Measurements from ENCODE around the gene DOK1. TPM values are rescaled to one million over a fixed set of nuclear protein-coding genes. Genes with fewer than 3 reads are reported as not detected.

DOK1 gene
- total RNA-seq: 1 to 10 TPM; 2.8 to 3.3 TPM

GRCh38 chr2:74553892-74554819 lies at the start of gene DOK1, which contains the start of gene LOXL3:
TSS of gene DOK1 (plus strand) at chr2:74554720. CDS start at chr2:74554755, 35 bp downstream.
TSS of gene LOXL3 (minus strand) at chr2:74553942. CDS start at chr2:74552634, 1,308 bp downstream.

DNA sequence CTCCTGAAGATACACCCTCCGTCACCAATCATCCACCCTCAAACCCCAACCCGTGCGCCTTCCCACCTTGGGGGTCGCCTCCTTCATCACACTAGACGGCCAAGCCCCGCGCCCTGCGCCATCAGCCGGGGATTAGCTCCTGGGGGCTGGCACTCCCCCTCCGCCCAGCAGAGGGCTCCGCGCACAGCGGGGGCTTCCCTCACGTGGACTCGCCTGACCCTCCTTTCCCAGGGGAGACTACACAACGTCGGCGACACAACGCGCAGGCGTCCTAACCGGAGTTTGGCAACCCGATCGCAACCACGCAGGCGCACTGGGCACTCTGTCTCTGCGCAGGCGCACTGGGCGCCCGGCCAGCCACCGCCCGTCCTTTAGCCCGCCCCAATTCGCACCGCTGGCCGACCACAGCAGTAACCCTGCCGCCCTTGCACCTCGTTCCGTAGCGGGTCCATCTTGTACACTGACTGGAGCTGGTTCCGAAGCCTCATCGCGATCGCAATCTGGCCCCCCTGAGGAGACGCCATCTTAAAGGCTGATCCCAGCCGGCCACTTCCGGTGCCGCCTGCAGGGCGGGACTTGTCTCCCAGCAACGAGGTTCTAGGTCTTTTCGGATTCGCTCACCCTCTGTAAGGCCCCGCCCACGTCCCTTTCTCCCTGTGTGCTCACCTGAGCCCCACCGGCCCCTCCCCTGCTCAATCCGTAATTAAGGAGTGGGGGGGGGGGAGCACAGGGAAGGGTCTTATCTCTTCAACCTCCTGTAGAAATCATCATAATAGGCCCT lies 47.2 kb upstream of the DOK1 start, which contains the start of gene PCGF1:
PCGF1 (minus strand) TSS at position 551 of the 781 bp plus-strand sequence; CDS start at position 524, 27 bp downstream.

DNA sequence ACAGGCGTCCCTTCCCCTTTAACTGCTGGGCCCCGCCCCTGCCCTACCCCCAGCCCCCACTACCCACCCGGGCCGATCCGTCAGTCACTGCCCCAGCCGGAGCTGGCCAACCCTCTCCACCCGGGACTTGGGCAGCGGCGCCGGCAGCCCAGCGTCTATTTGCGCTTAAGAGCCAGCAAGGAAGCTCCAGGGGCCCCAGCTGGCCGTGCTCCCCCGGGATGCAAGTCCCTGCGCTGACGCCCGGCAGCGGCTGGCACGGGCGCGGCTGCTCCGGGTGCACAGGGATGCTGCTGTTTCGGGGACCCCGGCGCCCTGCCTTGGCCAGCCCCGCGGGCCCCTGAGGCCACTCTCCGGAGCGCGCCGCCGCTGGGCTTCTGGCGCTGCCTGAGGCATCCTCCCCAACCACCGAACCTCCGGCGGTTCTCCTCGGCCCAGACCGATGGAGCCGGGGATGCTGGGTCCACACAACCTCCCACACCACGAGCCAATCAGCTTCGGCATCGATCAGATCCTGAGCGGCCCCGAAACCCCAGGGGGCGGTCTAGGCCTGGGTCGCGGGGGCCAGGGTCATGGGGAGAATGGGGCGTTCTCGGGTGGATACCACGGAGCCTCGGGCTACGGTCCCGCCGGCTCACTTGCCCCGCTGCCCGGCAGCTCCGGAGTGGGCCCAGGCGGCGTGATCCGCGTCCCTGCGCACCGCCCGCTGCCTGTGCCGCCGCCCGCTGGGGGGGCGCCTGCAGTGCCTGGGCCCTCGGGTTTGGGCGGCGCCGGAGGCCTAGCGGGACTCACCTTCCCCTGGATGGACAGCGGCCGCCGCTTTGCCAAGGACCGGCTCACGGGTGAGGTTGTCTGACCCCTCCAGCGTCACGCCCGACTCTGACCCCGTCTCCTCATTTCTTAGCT lies 39.9 kb upstream of the DOK1 start, which contains the start of gene TLX2:
TLX2 (plus strand) TSS at position 83 of the 903 bp plus-strand sequence; CDS start at position 440, 357 bp downstream.

GRCh38 chr2:74525717-74526648 lies 28.5 kb upstream of the DOK1 start, which contains the start of gene DQX1:
TSS of gene DQX1 (minus strand) at chr2:74526231. CDS start at chr2:74525729, 502 bp downstream.

DNA sequence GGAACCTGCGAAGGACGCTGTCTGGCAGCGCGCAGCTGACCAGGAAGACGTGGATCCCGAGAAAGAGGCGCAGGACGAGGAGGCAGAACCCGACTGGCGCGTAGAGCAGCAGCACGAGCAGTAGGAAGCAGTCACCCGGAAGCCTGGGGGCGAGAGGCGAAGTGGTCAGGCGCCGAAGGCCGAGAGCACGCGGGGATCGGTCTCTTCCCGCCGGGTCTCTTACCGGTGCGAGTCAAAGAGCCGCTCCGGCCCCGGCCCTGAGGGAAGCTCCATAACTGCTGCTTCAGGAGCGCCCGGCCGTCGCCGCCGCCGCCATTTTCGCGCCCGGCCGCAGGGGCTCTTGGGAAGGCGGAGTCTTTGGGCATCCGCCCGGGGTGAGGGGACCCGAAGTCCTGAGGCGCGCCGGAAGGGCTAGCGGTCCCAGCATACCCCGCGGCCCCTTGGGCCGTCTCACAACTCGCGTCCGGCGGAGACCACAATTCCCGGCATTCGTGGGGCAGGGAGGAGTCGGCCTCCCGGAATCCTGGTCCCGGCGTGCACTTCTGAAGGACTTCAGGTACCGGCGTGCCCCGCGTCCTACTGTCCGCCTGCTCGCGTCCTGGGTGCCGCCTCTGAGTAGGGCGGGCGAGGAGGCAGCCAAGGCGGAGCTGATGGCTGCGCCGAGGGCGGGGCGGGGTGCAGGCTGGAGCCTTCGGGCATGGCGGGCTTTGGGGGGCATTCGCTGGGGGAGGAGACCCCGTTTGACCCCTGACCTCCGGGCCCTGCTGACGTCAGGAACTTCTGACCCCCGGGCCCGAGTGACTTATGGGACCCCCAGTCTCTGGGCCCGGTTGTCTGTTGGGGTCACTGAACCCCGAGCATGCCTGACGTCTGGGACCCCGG lies 24.9 kb upstream of the DOK1 start, which contains the start of the genes AUP1 and HTRA2:
AUP1 (minus strand) TSS at position 350 of the 882 bp plus-strand sequence; CDS start at position 273, 77 bp downstream.
HTRA2 (plus strand) TSS at position 577 of the 882 bp plus-strand sequence; CDS start at position 651, 74 bp downstream.

Other genes starting within 250 kb of the DOK1 start
- 1 to 10 TPM in 1 of 2 donors, under 1 TPM in 1; 1.00 to 1.4 TPM for gene SLC4A5, start 211.3 kb upstream of the DOK1 start, total RNA-seq
- 10 to 100 TPM; 88.9 to 90.5 TPM for gene DCTN1, start 174.4 kb upstream of the DOK1 start, total RNA-seq
- gene C2orf81, start 133.1 kb upstream of the DOK1 start, total RNA-seq: 1 to 10 TPM in 1 of 2 donors, under 1 TPM in 1; 1.00 to 1.7 TPM
- gene WDR54, start 133.0 kb upstream of the DOK1 start, total RNA-seq: 10 to 100 TPM; 33.0 to 40.0 TPM
- gene RTKN, start 112.8 kb upstream of the DOK1 start, total RNA-seq: 10 to 100 TPM; 40.3 to 41.6 TPM
- gene INO80B, start 99.6 kb upstream of the DOK1 start, total RNA-seq: 1 to 10 TPM; 6.5 to 8.3 TPM
- gene WBP1, start 96.3 kb upstream of the DOK1 start, total RNA-seq: 10 to 100 TPM; 23.6 to 31.3 TPM
- 10 to 100 TPM; 39.9 to 42.6 TPM for gene MOGS, start 89.3 kb upstream of the DOK1 start, total RNA-seq
- gene MRPL53, start 82.0 kb upstream of the DOK1 start, total RNA-seq: 10 to 100 TPM; 22.0 to 22.7 TPM
- gene CCDC142, start 71.7 kb upstream of the DOK1 start, total RNA-seq: 10 to 100 TPM; 22.6 to 24.1 TPM
- 10 to 100 TPM; 14.1 to 16.7 TPM for gene TTC31, start 71.6 kb upstream of the DOK1 start, total RNA-seq
- 1 to 10 TPM; 2.0 to 4.1 TPM for gene LBX2, start 55.1 kb upstream of the DOK1 start, total RNA-seq
- 10 to 100 TPM; 16.9 to 23.6 TPM for gene PCGF1, start 47.0 kb upstream of the DOK1 start, total RNA-seq
- not detected for gene TLX2, start 40.3 kb upstream of the DOK1 start, total RNA-seq
- gene DQX1, start 28.5 kb upstream of the DOK1 start, total RNA-seq: under 1 TPM in 1 of 2 donors, not detected in 1; 0.33 TPM
- 100 to 1,000 TPM; 156 to 195 TPM for gene AUP1, start 25.0 kb upstream of the DOK1 start, total RNA-seq
- gene HTRA2, start 24.8 kb upstream of the DOK1 start, total RNA-seq: 10 to 100 TPM; 33.7 to 39.0 TPM
- 1 to 10 TPM; 5.2 to 6.3 TPM for gene LOXL3, start 778 bp upstream of the DOK1 start, total RNA-seq
- not detected for gene M1AP, start 93.6 kb downstream of the DOK1 start, total RNA-seq
- 1 to 10 TPM; 4.0 to 5.9 TPM for gene SEMA4F, start 99.5 kb downstream of the DOK1 start, total RNA-seq

Measured in melanocyte of skin (primary cell).